Testis (tissue), 3 donors: ENCODE data around the gene RASGRP4. TPM values are rescaled to one million over a fixed set of nuclear protein-coding genes. Genes with fewer than 3 reads are reported as not detected.
"Not testable (repeated sequence)": the region's sequence is repeated elsewhere in the genome, so short reads cannot be mapped to it uniquely, and the experiment has no call there.

Experiments
- DNase-seq: peaks from one replicate; pipeline ENCODE4 v3.0.0-alpha.2; 2019
- H3K27ac ChIP-seq, 2 donors: fragments of 200-600 bp; sonication (generic); one replicate each; pipeline ENCODE4 v1.5.1; 2019
- H3K27me3 ChIP-seq: fragments of 200-600 bp; sonication (generic); one replicate; pipeline ENCODE4 v1.5.1; 2019
- H3K36me3 ChIP-seq: fragments of 200-600 bp; sonication (generic); one replicate; pipeline ENCODE4 v1.5.1; 2017; ENCODE audit warnings: low read depth; ENCODE audit errors: missing control alignments
- H3K4me1 ChIP-seq: fragments of 200-600 bp; sonication (generic); one replicate; pipeline ENCODE4 v1.5.1; 2019
- H3K4me3 ChIP-seq, 2 donors: fragments of 200-600 bp; sonication (generic); one replicate each; pipeline ENCODE4 v1.5.1; 2017 to 2019
- H3K9me3 ChIP-seq: fragments of 200-600 bp; sonication (generic); one replicate; pipeline ENCODE4 v1.5.1; 2017
- CTCF ChIP-seq, 3 experiments: fragments of 450-650 bp in 2 of 3; fragments of 200-600 bp in 1 of 3; sonication (generic) in 1 of 3; IDR thresholded peaks; one replicate each; pipeline ENCODE4 v1.5.1; 2016 to 2019; ENCODE audit warnings: antibody characterized with exemption in 3 of 3, mild to moderate bottlenecking in 2 of 3, moderate library complexity in 1 of 3
- POLR2A ChIP-seq: fragments of 450-650 bp; IDR thresholded peaks from one replicate; pipeline ENCODE4 v1.6.1; 2017; ENCODE audit warnings: antibody characterized with exemption, mild to moderate bottlenecking, moderate library complexity
- WGBS, 2 donors: methylation state at CpG; one replicate each; pipeline ENCODE4 v1.1.5; 2018; 5-methylcytosine and 5-hydroxymethylcytosine counted together
- intact Hi-C: fragments of 100-400 bp; cut with DNase I; formaldehyde crosslinking; loops from one replicate; pipeline ENCODE4 v1.15.1; 2023; ENCODE audit warnings: low total_unique reads
- polyA plus RNA-seq: library from polyadenylated mRNA; stranded (reverse); fragments of 350-450 nt; fragmentation: Illumina TruSeq; extraction: RNeasy Lipid Tissue Mini Kit (QIAGEN cat#74804); gene quantifications from one replicate; pipeline ENCODE4 v1.2.3, GENCODE V29; 2014; ENCODE audit warnings: low read depth, low replicate concordance; ENCODE audit not compliant: insufficient read depth
- total RNA-seq, 2 donors: library from RNA; depleted of rRNA; stranded (reverse); fragments of >200 nt; gene quantifications; one replicate each; pipeline ENCODE4 v1.2.3, GENCODE V29; 2016

Gene RASGRP4
- total and polyA plus RNA-seq, 3 donors from 2014 or later, result 0.71 to 1.5 (median 1.3) TPM

- DNase-seq, result peak; percentile 73
- intact Hi-C loops, result no loop called here
- no peak within 1 kb of the TSS for H3K27ac ChIP-seq
- TF ChIP-seq POLR2A, result no peak
- TF ChIP-seq CTCF (IDR thresholded peaks at IDR 0.05), result no peak
- WGBS, 2 donors, result 8 to 15% methylated on average over 13 to 20 of the region's 20 CpGs
- H3K4me1 ChIP-seq, result no peaks in the 10 kb centered on the region
- H3K4me3 ChIP-seq, result peak within 1 kb of the TSS in 1 of 2 donors; percentile 20
- no peaks in the 10 kb centered on the region for H3K36me3 ChIP-seq
- H3K27me3 ChIP-seq, result no peaks in the 10 kb centered on the region
- H3K9me3 ChIP-seq, result no peaks in the 10 kb centered on the region
Measured at GRCh38 chr19:38433268-38433733, 7.3 kb upstream of the RASGRP4 start, which contains the start of gene RYR1. RYR1 (plus strand) TSS chr19:38433691; CDS start chr19:38433830, 139 bp downstream.

- WGBS, 2 donors, result 77 to 83% methylated on average over 7 of the region's 7 CpGs
- no peak for DNase-seq
Measured at GRCh38 chr19:38430931-38431330, 4.9 kb upstream of the RASGRP4 start.

GRCh38 chr19:38429811-38430156, 3.8 kb upstream of the RASGRP4 start:
- Histone ChIP-seq H3K4me3 (no peak overlapping the region), H3K36me3 (no peaks in the 10 kb centered on the region), H3K4me1 (no peaks in the 10 kb centered on the region), H3K9me3 (no peaks in the 10 kb centered on the region), H3K27me3 (no peaks in the 10 kb centered on the region), H3K27ac (no peak overlapping the region)
- DNase-seq, result no peak
- WGBS, 2 donors, result 80 to 87% methylated on average over 2 of the region's 2 CpGs
- no peak for TF ChIP-seq POLR2A
- TF ChIP-seq CTCF (IDR thresholded peaks at IDR 0.05), result no peak
- intact Hi-C loops, result no loop called here

More at GRCh38 chr19:38430931-38431330, 4.9 kb upstream of the RASGRP4 start:
- H3K9me3 ChIP-seq, result no peaks in the 10 kb centered on the region
- intact Hi-C loops, result no loop called here
- H3K27me3 ChIP-seq, result no peaks in the 10 kb centered on the region
- no peak for TF ChIP-seq CTCF (IDR thresholded peaks at IDR 0.05)
- no peak for TF ChIP-seq POLR2A
- no peaks in the 10 kb centered on the region for H3K4me1 ChIP-seq
- no peaks in the 10 kb centered on the region for H3K36me3 ChIP-seq
- no peak overlapping the region for H3K4me3 ChIP-seq
- H3K27ac ChIP-seq, result no peak overlapping the region

GRCh38 chr19:38429055-38429810, 3.2 kb upstream of the RASGRP4 start:
- Histone ChIP-seq H3K4me1 (no peaks in the 10 kb centered on the region), H3K27ac (no peak overlapping the region), H3K27me3 (no peaks in the 10 kb centered on the region), H3K4me3 (no peak overlapping the region), H3K9me3 (no peaks in the 10 kb centered on the region), H3K36me3 (no peaks in the 10 kb centered on the region)
- TF ChIP-seq POLR2A, result no peak
- no peak for TF ChIP-seq CTCF (IDR thresholded peaks at IDR 0.05)
- no peak for DNase-seq
- 60 to 68% methylated on average over 14 of the region's 14 CpGs for WGBS, 2 donors
- intact Hi-C loops, result no loop called here

- H3K27me3 ChIP-seq, H3K9me3 ChIP-seq, DNase-seq, H3K4me3 ChIP-seq, intact Hi-C loops, H3K4me1 ChIP-seq, H3K36me3 ChIP-seq, H3K27ac ChIP-seq: not testable (repeated sequence)
- WGBS, 2 donors, result 82 to 86% methylated on average over 16 of the region's 17 CpGs
Measured at GRCh38 chr19:38427035-38427677, 1.1 kb upstream of the RASGRP4 start.
